Neural progenitor cell (in vitro differentiated cells): ENCODE measurements around the gene DNTTIP2.

Source experiments
- EZH2 ChIP-seq: fragments of 200-600 bp; sonication (generic); IDR thresholded peaks from 2 replicates; pipeline ENCODE4 v1.6.1; 2017; ENCODE audit warnings: antibody characterized with exemption, mild to moderate bottlenecking, moderate library complexity
- EZH2phosphoT487 ChIP-seq: fragments of 200-600 bp; sonication (generic); IDR thresholded peaks from 2 replicates; pipeline ENCODE4 v1.6.1; 2017; ENCODE audit warnings: antibody characterized with exemption
- TF ChIP-seq, protein P1 (sequence below): fragments of 200-600 bp; sonication (generic); IDR thresholded peaks from 2 replicates; pipeline ENCODE4 v1.5.1; 2017; ENCODE audit warnings: antibody characterized with exemption, mild to moderate bottlenecking

DNA sequence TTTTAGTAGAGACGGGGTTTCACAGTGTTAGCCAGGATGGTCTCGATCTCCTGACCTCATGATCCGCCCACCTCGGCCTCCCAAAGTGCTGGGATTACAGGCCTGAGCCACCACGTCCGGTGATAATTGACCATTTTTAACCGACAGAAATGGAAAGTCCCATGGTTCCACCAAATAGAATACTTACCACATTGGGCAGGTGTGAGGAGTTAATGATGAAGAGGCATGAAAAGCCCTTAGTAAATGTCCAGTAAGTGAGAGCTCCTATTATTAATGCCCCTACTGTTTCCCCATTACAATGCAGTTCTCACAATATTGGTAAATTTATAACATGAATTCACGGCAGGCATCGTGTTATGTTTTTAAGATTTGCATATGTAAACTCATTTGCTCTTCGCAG lies 38.3 kb upstream of the DNTTIP2 start:
- TF ChIP-seq, protein P1, sequence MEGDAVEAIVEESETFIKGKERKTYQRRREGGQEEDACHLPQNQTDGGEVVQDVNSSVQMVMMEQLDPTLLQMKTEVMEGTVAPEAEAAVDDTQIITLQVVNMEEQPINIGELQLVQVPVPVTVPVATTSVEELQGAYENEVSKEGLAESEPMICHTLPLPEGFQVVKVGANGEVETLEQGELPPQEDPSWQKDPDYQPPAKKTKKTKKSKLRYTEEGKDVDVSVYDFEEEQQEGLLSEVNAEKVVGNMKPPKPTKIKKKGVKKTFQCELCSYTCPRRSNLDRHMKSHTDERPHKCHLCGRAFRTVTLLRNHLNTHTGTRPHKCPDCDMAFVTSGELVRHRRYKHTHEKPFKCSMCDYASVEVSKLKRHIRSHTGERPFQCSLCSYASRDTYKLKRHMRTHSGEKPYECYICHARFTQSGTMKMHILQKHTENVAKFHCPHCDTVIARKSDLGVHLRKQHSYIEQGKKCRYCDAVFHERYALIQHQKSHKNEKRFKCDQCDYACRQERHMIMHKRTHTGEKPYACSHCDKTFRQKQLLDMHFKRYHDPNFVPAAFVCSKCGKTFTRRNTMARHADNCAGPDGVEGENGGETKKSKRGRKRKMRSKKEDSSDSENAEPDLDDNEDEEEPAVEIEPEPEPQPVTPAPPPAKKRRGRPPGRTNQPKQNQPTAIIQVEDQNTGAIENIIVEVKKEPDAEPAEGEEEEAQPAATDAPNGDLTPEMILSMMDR: no peak
- no peak for TF ChIP-seq EZH2
- TF ChIP-seq EZH2phosphoT487: no peak
